Measurements from ENCODE around the gene TRABD2A.

- TF ChIP-seq ZBTB33 (CRISPR knock-in tag; IDR thresholded peaks at IDR 0.05) = no peak
- no peak for TF ChIP-seq KAT7 (CRISPR knock-in tag; IDR thresholded peaks at IDR 0.05; ENCODE audit: borderline replicate concordance)
- no peak for TF ChIP-seq SSRP1 (CRISPR knock-in tag; IDR thresholded peaks at IDR 0.05)
Measured at GRCh38 chr2:84800194-84800805, 80.6 kb downstream of the TRABD2A start.
